PFSK-1 (cell line): ENCODE measurements around the gene EFEMP2.
A peak's percentile ranks its signal among the peaks of the same experiment; 100 is the strongest.

Experiments
- FOXP2 ChIP-seq: optimal IDR thresholded peaks from 2 replicates; pipeline ENCODE3; 2011; ENCODE audit warnings: borderline replicate concordance, control low read depth, inconsistent platforms; ENCODE audit not compliant: insufficient read depth; ENCODE audit errors: extremely low read length, extremely low read depth
- POLR2AphosphoS5 ChIP-seq: IDR thresholded peaks from 2 replicates; pipeline ENCODE4 v1.6.1; 2012; ENCODE audit warnings: low read depth, mild to moderate bottlenecking, control low read depth, low read length, moderate library complexity
- SIN3A ChIP-seq: IDR thresholded peaks from 2 replicates; pipeline ENCODE4 v1.6.1; 2012; ENCODE audit warnings: mild to moderate bottlenecking, low read length, moderate library complexity, borderline replicate concordance; ENCODE audit not compliant: insufficient read depth
- TAF1 ChIP-seq: IDR thresholded peaks from 2 replicates; pipeline ENCODE4 v1.6.1; 2012; ENCODE audit warnings: low read length, control low read depth, borderline replicate concordance; ENCODE audit not compliant: insufficient read depth
- TF ChIP-seq, protein P1 (sequence below), 2 experiments: IDR thresholded peaks; 2 replicates each; pipeline versions ENCODE4 v1.6.1 to v1.8.0; 2011 to 2012; ENCODE audit warnings: low read depth in 2 of 2, low read length in 2 of 2, control low read depth in 1 of 2, inconsistent platforms in 1 of 2, mild to moderate bottlenecking in 1 of 2, moderate library complexity in 1 of 2; ENCODE audit not compliant: insufficient read depth in 1 of 2

Gene EFEMP2

DNA sequence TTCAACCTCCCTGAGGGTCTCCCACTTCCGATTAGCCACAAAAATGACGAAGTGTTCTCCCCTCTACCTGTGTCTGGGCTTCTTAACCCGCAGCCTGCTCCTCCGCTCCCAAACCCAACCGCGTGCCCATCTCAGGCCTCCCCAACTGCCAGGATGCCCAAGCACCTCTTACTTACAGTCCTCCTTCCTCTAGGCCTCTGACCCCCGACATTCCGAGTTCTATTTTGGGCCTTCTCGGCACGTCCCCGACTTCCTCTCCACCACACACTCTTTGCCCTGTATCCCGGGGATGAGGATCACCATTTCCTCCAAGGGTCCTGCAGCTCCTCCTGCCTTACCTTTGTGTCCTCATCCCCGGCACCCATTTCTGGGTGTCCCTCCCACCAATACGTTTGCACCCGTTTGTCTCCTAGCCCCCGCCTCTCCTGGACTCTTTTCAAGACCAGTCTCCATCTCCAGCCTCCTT is 12.8 kb downstream of the EFEMP2 start:
- TF ChIP-seq, protein P1, sequence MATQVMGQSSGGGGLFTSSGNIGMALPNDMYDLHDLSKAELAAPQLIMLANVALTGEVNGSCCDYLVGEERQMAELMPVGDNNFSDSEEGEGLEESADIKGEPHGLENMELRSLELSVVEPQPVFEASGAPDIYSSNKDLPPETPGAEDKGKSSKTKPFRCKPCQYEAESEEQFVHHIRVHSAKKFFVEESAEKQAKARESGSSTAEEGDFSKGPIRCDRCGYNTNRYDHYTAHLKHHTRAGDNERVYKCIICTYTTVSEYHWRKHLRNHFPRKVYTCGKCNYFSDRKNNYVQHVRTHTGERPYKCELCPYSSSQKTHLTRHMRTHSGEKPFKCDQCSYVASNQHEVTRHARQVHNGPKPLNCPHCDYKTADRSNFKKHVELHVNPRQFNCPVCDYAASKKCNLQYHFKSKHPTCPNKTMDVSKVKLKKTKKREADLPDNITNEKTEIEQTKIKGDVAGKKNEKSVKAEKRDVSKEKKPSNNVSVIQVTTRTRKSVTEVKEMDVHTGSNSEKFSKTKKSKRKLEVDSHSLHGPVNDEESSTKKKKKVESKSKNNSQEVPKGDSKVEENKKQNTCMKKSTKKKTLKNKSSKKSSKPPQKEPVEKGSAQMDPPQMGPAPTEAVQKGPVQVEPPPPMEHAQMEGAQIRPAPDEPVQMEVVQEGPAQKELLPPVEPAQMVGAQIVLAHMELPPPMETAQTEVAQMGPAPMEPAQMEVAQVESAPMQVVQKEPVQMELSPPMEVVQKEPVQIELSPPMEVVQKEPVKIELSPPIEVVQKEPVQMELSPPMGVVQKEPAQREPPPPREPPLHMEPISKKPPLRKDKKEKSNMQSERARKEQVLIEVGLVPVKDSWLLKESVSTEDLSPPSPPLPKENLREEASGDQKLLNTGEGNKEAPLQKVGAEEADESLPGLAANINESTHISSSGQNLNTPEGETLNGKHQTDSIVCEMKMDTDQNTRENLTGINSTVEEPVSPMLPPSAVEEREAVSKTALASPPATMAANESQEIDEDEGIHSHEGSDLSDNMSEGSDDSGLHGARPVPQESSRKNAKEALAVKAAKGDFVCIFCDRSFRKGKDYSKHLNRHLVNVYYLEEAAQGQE (IDR thresholded peaks at IDR 0.05; ENCODE audit: insufficient read depth in 1 of 2, low read depth in 2 of 2, low read length in 2 of 2) = no peak
- TF ChIP-seq POLR2AphosphoS5 (no peak), SIN3A (0 out of 2 replicates have a peak, but pooled peaks have one; percentile 10), FOXP2 (no peak), TAF1 (no peak; the same call in 1 of the 2 replicates)

- TF ChIP-seq FOXP2 (no peak), SIN3A (no peak), POLR2AphosphoS5 (peak; percentile 83), TAF1 (peak; percentile 85; the same call in 1 of the 2 replicates)
- TF ChIP-seq, protein P1 (IDR thresholded peaks at IDR 0.05; ENCODE audit: insufficient read depth in 1 of 2, low read depth in 2 of 2, low read length in 2 of 2) = peak in 1 of 2 experiments; percentile 5; a peak in 1 of 4 replicates
Measured at GRCh38 chr11:65859095-65859811, 13.3 kb downstream of the EFEMP2 start.

- TF ChIP-seq TAF1 (no peak), POLR2AphosphoS5 (no peak), SIN3A (no peak), FOXP2 (no peak)
- TF ChIP-seq, protein P1 (IDR thresholded peaks at IDR 0.05; ENCODE audit: insufficient read depth in 1 of 2, low read depth in 2 of 2, low read length in 2 of 2) = no peak
Measured at GRCh38 chr11:65858681-65859087, 13.9 kb downstream of the EFEMP2 start.

DNA sequence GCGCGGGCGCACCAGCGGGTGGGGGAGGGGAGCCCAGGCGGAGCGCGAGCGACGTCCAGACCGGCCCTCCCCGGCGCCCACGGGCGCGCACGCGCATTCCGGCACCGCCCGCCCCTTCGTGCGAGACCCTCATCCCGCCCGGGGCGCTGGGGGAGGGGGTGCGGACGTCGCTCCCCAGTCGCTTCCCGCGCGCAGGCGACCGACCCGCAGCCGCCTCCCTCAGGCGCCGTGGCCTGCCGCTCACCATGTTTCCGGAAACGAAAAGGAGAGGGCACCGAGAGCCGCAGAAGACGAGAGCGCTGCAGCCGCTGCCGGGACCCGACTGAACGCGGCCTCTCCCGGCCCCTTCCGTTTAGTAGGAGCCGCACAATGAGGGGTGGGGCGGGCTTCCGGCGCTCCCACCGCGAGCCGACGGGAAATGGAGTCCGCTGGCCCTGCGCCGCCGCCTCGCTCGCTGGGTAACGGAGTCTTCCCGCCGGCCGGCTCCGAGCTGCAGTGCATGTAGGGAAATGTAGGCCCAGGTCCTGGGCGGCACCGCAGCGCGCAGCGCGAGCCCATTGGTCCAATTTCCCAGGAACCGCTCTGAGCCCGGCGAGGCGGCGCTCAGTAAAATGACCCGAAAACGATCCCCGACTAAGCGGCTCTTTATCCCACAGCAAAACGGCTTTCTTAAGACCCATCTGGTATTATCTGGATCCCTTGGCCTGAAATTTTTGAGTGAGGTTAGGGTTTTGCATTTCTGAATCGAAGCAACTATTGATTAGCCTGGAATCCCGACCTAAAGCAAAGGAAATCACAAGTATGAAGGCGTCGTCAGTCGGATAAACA is 14.5 kb downstream of the EFEMP2 start, which contains the start of gene CFL1:
CFL1 (minus strand) TSS at position 328 of the 828 bp plus-strand sequence; CDS start at position 247, 81 bp downstream.
- TF ChIP-seq POLR2AphosphoS5 (peak; percentile 100), TAF1 (peak; percentile 97), SIN3A (peak; percentile 96; the same call in 1 of the 2 replicates), FOXP2 (no peak)
- TF ChIP-seq, protein P1 (IDR thresholded peaks at IDR 0.05; ENCODE audit: insufficient read depth in 1 of 2, low read depth in 2 of 2, low read length in 2 of 2) = peak in 1 of 2 experiments; percentile 64; a peak in 1 of 4 replicates
